Measurements from ENCODE around the gene UBL4B.

Gene UBL4B

GRCh38 chr1:110094931-110095654 lies 17.1 kb upstream of the UBL4B start:
- Histone ChIP-seq H3K4me1 (ENCODE audit: insufficient read depth, insufficient read length) (peaks cover 9% of the 10 kb centered on the region), H3K27me3 (ENCODE audit: insufficient read depth, insufficient read length) (peaks cover 4% of the 10 kb centered on the region), H3K9ac (ENCODE audit: insufficient read length, low read depth) (no peak overlapping the region), H3K4me3 (ENCODE audit: insufficient read length, low read depth) (no peak overlapping the region), H3K36me3 (ENCODE audit: insufficient read depth, insufficient read length, low read length) (no peaks in the 10 kb centered on the region), H3K9me3 (ENCODE audit: insufficient read depth, low read length) (peaks cover 7% of the 10 kb centered on the region; the same call in 1 of the 2 replicates)
- TF ChIP-seq YY1 (IDR thresholded peaks at IDR 0.05; ENCODE audit: insufficient read depth, insufficient read length) (no peak), SUZ12 (IDR thresholded peaks at IDR 0.05; ENCODE audit: extremely low read depth, insufficient read depth, insufficient read length) (no peak), ZNF274 (IDR thresholded peaks at IDR 0.05; ENCODE audit: low read depth, low read length) (no peak)
- DNase-seq (ENCODE audit: low read depth, low spot score), result no peak

- Histone ChIP-seq H3K27me3 (ENCODE audit: insufficient read depth, insufficient read length) (no peaks in the 10 kb centered on the region), H3K9ac (ENCODE audit: insufficient read length, low read depth) (no peak overlapping the region), H3K36me3 (ENCODE audit: insufficient read depth, insufficient read length, low read length) (no peaks in the 10 kb centered on the region), H3K4me1 (ENCODE audit: insufficient read depth, insufficient read length) (peaks cover 9% of the 10 kb centered on the region), H3K9me3 (ENCODE audit: insufficient read depth, low read length) (peaks cover 7% of the 10 kb centered on the region; the same call in 1 of the 2 replicates), H3K4me3 (ENCODE audit: insufficient read length, low read depth) (no peak overlapping the region)
- no peak for DNase-seq (ENCODE audit: low read depth, low spot score)
- TF ChIP-seq YY1 (IDR thresholded peaks at IDR 0.05; ENCODE audit: insufficient read depth, insufficient read length), result no peak
Observed at GRCh38 chr1:110097507-110098221, 14.6 kb upstream of the UBL4B start.

- TF ChIP-seq SUZ12 (IDR thresholded peaks at IDR 0.05; ENCODE audit: extremely low read depth, insufficient read depth, insufficient read length) (no peak), ZNF274 (IDR thresholded peaks at IDR 0.05; ENCODE audit: low read depth, low read length) (no peak), YY1 (IDR thresholded peaks at IDR 0.05; ENCODE audit: insufficient read depth, insufficient read length) (no peak)
- no peak overlapping the region for H3K4me3 ChIP-seq (ENCODE audit: insufficient read length, low read depth)
- H3K4me1 ChIP-seq (ENCODE audit: insufficient read depth, insufficient read length), result peaks cover 9% of the 10 kb centered on the region
- peaks cover 7% of the 10 kb centered on the region; the same call in 1 of the 2 replicates for H3K9me3 ChIP-seq (ENCODE audit: insufficient read depth, low read length)
- H3K9ac ChIP-seq (ENCODE audit: insufficient read length, low read depth), result no peak overlapping the region
- H3K36me3 ChIP-seq (ENCODE audit: insufficient read depth, insufficient read length, low read length), result no peaks in the 10 kb centered on the region
- H3K27me3 ChIP-seq (ENCODE audit: insufficient read depth, insufficient read length), result no peaks in the 10 kb centered on the region
- no peak for DNase-seq (ENCODE audit: low read depth, low spot score)
Observed at GRCh38 chr1:110098222-110099026, 13.8 kb upstream of the UBL4B start.

- DNase-seq (ENCODE audit: low read depth, low spot score), result no peak
- Histone ChIP-seq H3K27me3 (ENCODE audit: insufficient read depth, insufficient read length) (no peaks in the 10 kb centered on the region), H3K4me1 (ENCODE audit: insufficient read depth, insufficient read length) (peaks cover 9% of the 10 kb centered on the region), H3K9me3 (ENCODE audit: insufficient read depth, low read length) (no peaks in the 10 kb centered on the region), H3K36me3 (ENCODE audit: insufficient read depth, insufficient read length, low read length) (no peaks in the 10 kb centered on the region), H3K4me3 (ENCODE audit: insufficient read length, low read depth) (no peak overlapping the region), H3K9ac (ENCODE audit: insufficient read length, low read depth) (no peak overlapping the region)
- TF ChIP-seq YY1 (IDR thresholded peaks at IDR 0.05; ENCODE audit: insufficient read depth, insufficient read length) (no peak), SUZ12 (IDR thresholded peaks at IDR 0.05; ENCODE audit: extremely low read depth, insufficient read depth, insufficient read length) (no peak), ZNF274 (IDR thresholded peaks at IDR 0.05; ENCODE audit: low read depth, low read length) (no peak)
Observed at GRCh38 chr1:110100335-110100734, 11.9 kb upstream of the UBL4B start.

GRCh38 chr1:110102081-110102480 lies 10.2 kb upstream of the UBL4B start:
- Histone ChIP-seq H3K9me3 (ENCODE audit: insufficient read depth, low read length) (no peaks in the 10 kb centered on the region), H3K36me3 (ENCODE audit: insufficient read depth, insufficient read length, low read length) (no peaks in the 10 kb centered on the region), H3K4me3 (ENCODE audit: insufficient read length, low read depth) (no peak overlapping the region), H3K4me1 (ENCODE audit: insufficient read depth, insufficient read length) (peaks cover 16% of the 10 kb centered on the region), H3K9ac (ENCODE audit: insufficient read length, low read depth) (no peak overlapping the region), H3K27me3 (ENCODE audit: insufficient read depth, insufficient read length) (no peaks in the 10 kb centered on the region)
- TF ChIP-seq ZNF274 (IDR thresholded peaks at IDR 0.05; ENCODE audit: low read depth, low read length), result no peak
- no peak for DNase-seq (ENCODE audit: low read depth, low spot score)

- TF ChIP-seq ZNF274 (IDR thresholded peaks at IDR 0.05; ENCODE audit: low read depth, low read length) (no peak), SUZ12 (IDR thresholded peaks at IDR 0.05; ENCODE audit: extremely low read depth, insufficient read depth, insufficient read length) (no peak)
- H3K4me1 ChIP-seq (ENCODE audit: insufficient read depth, insufficient read length), result peaks cover 8% of the 10 kb centered on the region
- peak; percentile 84 for DNase-seq (ENCODE audit: low read depth, low spot score)
- H3K9ac ChIP-seq (ENCODE audit: insufficient read length, low read depth), result peak overlapping the region; percentile 22
- H3K27me3 ChIP-seq (ENCODE audit: insufficient read depth, insufficient read length), result no peaks in the 10 kb centered on the region
- no peak overlapping the region for H3K4me3 ChIP-seq (ENCODE audit: insufficient read length, low read depth)
- no peaks in the 10 kb centered on the region for H3K36me3 ChIP-seq (ENCODE audit: insufficient read depth, insufficient read length, low read length)
- H3K9me3 ChIP-seq (ENCODE audit: insufficient read depth, low read length), result no peaks in the 10 kb centered on the region
Observed at GRCh38 chr1:110106013-110106941, 6.0 kb upstream of the UBL4B start.

Data from NT2/D1 (cell line).